WI38 (cell line): ENCODE results near the gene PTMS.

Experiments used
- H3K4me3 ChIP-seq: 2 replicates; pipeline ENCODE4 v1.5.1; 2011; ENCODE audit warnings: low read depth, mild to moderate bottlenecking, control low read depth, low read length
- CTCF ChIP-seq: IDR thresholded peaks from 2 replicates; pipeline ENCODE4 v1.5.1; 2012; ENCODE audit warnings: low read depth, mild to moderate bottlenecking, control low read depth, low read length

Gene PTMS

GRCh38 chr12:6745741-6746525 lies 20.2 kb upstream of the PTMS start:
- no peak for TF ChIP-seq CTCF
- H3K4me3 ChIP-seq: no peak overlapping the region

DNA sequence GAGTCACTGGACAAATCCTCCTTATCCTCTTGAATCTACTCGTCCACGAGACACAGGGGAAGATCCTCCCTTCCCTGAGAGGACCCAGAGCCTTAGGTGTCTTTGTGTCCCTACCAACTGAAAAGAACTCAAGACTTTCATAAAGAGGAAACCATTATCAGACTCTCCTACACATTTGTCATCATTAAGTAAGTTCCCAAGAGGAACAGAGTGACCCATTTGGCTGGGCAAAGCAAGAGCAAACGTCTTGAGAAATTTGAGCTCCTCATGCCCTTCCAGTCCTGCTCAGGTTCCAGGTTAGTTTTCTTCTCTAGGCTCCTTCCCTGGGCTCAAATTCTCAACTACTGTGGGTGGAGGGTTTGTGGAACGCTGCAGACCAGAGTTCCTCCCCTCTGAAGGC lies 18.9 kb upstream of the PTMS start:
- H3K4me3 ChIP-seq: no peak overlapping the region
- TF ChIP-seq CTCF: no peak

DNA sequence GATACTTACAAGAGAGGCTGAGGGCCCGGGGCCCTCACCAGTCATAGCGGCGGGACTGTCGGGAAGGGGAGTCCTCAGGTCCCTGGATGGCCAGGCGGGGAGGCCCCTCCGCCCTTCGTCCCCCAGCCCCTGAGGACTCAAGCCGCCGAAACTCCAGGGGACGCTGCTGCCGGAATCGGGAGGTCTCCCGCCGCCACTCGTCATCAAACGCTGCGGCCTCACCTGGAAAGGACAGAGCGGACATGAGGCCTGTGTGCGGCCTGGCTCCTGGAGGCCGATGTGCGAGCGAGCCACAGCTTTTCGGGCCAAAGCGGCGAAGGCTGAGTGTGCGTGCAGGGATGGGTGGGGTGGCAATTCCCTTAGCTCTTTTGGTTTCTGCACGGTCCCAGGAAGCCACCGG lies 17.4 kb upstream of the PTMS start:
- no peak for TF ChIP-seq CTCF

DNA sequence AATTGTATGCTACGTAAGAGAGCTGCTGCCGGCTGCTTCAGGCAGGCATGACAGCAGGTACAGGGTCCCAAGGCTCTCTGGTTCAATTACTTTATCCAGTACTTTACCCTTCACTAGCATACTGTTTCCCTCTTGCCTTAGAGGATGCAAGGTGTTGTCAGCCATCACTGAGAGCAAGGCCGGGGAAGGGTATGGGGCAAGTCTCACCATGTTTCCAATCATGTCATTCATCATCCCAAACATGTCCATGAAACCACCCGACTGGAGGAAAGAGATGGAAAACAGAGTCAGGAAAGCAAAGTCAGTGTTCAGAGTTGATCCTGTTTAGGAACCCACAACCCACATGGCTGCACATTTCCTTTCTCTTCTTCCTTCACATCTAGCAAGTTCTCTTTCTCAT lies 15.7 kb upstream of the PTMS start:
- TF ChIP-seq CTCF: no peak

More for the DNA sequence above, 17.4 kb upstream of the PTMS start:
- H3K4me3 ChIP-seq: no peak overlapping the region

DNA sequence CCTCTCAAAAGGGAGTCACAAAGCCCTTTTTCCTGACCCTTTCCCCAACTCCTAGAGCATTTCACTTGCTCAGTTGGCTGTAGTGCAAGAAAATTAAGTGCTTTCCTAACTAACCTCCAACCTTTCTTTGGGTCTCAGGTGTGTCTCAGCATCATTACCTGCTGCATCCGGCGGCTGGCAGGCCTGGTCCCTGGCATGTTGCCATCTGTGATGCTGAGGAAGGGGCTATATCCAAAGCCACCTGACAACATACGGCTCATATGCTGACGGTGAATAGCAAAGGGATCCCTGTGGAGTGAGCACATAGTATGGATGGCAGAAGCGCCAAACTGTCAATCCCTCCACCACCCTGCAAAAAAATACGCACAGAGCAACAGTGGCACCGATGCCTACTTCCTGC lies 14.4 kb upstream of the PTMS start:
- no peak for TF ChIP-seq CTCF
- H3K4me3 ChIP-seq: peak overlapping the region; percentile 80

More for the DNA sequence above, 15.7 kb upstream of the PTMS start:
- H3K4me3 ChIP-seq: no peak overlapping the region

DNA sequence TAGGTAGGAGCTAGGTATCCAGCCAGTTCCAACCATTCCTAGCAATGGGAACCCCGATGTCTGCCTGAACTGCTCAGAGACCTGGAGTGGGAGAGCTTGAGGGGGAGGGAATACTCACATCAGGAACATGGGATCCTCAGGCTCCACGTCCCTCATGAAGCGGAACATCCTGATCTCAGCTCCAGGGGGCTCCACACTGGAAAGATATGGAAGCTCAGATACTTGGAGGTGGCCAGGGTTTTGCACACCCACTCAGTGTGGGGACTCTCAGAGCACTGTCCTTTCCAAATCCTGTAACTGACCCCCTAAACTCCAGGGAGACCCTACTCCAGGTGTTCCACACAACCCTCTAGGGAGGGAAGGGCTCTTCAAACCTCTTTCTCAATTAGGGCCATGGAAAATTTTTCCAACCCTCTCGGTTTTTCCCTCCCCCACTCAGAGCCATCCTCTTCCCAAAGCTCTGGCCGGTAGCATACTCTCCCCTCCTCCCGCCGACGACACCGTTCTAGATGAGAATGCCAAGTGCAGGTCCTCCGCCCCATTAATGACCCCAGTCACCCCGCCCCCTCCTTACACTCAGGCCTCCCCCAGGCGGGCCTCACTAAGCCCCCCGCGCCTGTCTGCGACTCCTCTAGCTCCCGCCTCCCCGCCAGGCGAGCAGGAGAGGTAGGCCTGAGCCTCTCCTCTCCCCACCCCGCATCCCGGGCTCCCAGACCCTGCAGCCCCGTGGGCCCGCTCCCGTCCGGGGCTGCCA lies 13.8 kb upstream of the PTMS start:
- peak overlapping the region; percentile 80 for H3K4me3 ChIP-seq
- TF ChIP-seq CTCF: peak; percentile 36; the same call in 1 of the 2 replicates
